GM12878 (cell line): ENCODE data around the gene MYH9. TPM values are rescaled to one million over a fixed set of nuclear protein-coding genes. Genes with fewer than 3 reads are reported as not detected.

Experiments
- ATAC-seq: fragments of 200-7000 bp; cut with Tn5 transposase; 3 replicates; pipeline ENCODE4 v1.9.1; 2020; ENCODE audit warnings: mild to moderate bottlenecking, moderate library complexity
- BruUV-seq: library from RNA; stranded (reverse); fragments of 400-500 nt; replicated peaks from 2 replicates; lab custom pipeline; 2021; lab: Mats Ljungman, UMichigan
- CTCF ChIA-PET: fragments of 300-600 bp; sonication (Branson Sonifier 250); formaldehyde crosslinking; extraction: SDS; loops from one replicate; lab custom pipeline; 2021; ENCODE audit warnings: inconsistent platforms; lab: Yijun Ruan, JAX
- POLR2A ChIA-PET: fragments of 350-600 bp; formaldehyde crosslinking; extraction: SDS; loops from one replicate; lab custom pipeline; 2021; ENCODE audit warnings: inconsistent platforms; lab: Charles Lee
- RAD21 ChIA-PET: fragments of 300-600 bp; sonication (Branson Sonifier 250); formaldehyde crosslinking; loops from one replicate; lab custom pipeline; 2023; ENCODE audit warnings: antibody characterized with exemption; ENCODE audit not compliant: unreplicated experiment; lab: Charles Lee
- SMC1A ChIA-PET: fragments of 300-600 bp; sonication (Branson Sonifier 250); formaldehyde crosslinking; loops from one replicate; lab custom pipeline; 2023; ENCODE audit not compliant: unreplicated experiment, uncharacterized antibody; lab: Charles Lee
- DNase-seq: peaks from one replicate; pipeline ENCODE4 v3.0.0-alpha.2; 2011; ENCODE audit warnings: low read depth, low spot score
- FAIRE-seq: peaks from 3 replicates; lab custom pipeline; 2011; peaks lifted over from hg19 to GRCh38; lab: Jason Lieb, UNC
- H2AFZ ChIP-seq: 2 replicates; pipeline ENCODE4 v1.6.0; 2011; ENCODE audit warnings: low read depth, low read length, control low read depth; ENCODE audit not compliant: control insufficient read depth
- H3K27ac ChIP-seq: 2 replicates; pipeline ENCODE4 v1.5.1; 2011; ENCODE audit warnings: control low read depth; ENCODE audit not compliant: control insufficient read depth, insufficient read depth
- H3K27me3 ChIP-seq, 2 experiments: replicated peaks in 1 of 2; 2 replicates each; pipeline versions ENCODE4 v1.6.0 to v1.6.1; 2011; ENCODE audit warnings: low read length in 1 of 2; ENCODE audit not compliant: control insufficient read depth in 2 of 2, insufficient read depth in 2 of 2
- H3K36me3 ChIP-seq, 2 experiments: 2 replicates each; pipeline ENCODE4 v1.5.1; 2011; ENCODE audit warnings: low read length in 1 of 2; ENCODE audit not compliant: control insufficient read depth in 2 of 2, insufficient read depth in 2 of 2
- H3K4me1 ChIP-seq: 2 replicates; pipeline ENCODE4 v1.6.1; 2011; ENCODE audit warnings: mild to moderate bottlenecking, low read length, moderate library complexity, mixed read lengths; ENCODE audit not compliant: control insufficient read depth, insufficient read depth
- H3K4me2 ChIP-seq: 2 replicates; pipeline ENCODE4 v1.6.0; 2011; ENCODE audit warnings: control low read depth; ENCODE audit not compliant: control insufficient read depth, insufficient read depth
- H3K4me3 ChIP-seq: fragments of 200-600 bp; sonication (generic); 2 replicates; pipeline ENCODE4 v1.5.1; 2016
- H3K79me2 ChIP-seq: 2 replicates; pipeline ENCODE4 v1.6.0; 2011; ENCODE audit warnings: low read length; ENCODE audit not compliant: control insufficient read depth, insufficient read depth
- H3K9ac ChIP-seq: 2 replicates; pipeline ENCODE4 v1.8.0; 2011; ENCODE audit warnings: low read length, control low read depth, mixed read lengths; ENCODE audit not compliant: control insufficient read depth, insufficient read depth
- H3K9me3 ChIP-seq: replicated peaks from 3 replicates; pipeline ENCODE4 v1.5.1; 2011; ENCODE audit warnings: mild to moderate bottlenecking, low read length; ENCODE audit not compliant: control insufficient read depth, insufficient read depth
- H4K20me1 ChIP-seq: 2 replicates; pipeline ENCODE4 v1.6.0; 2011; ENCODE audit not compliant: control insufficient read depth, insufficient read depth
- EED ChIP-seq: sonication (generic); IDR thresholded peaks from 2 replicates; pipeline ENCODE4 v1.6.1; 2016; ENCODE audit warnings: antibody characterized with exemption, low read depth
- ETV6 ChIP-seq, 2 experiments: fragments of 450-650 bp in 1 of 2; IDR thresholded peaks in 1 of 2; conservative IDR thresholded peaks in 1 of 2; 2 replicates each; pipeline ENCODE4 v1.6.1; 2014; ENCODE audit warnings: antibody characterized with exemption in 1 of 2, borderline replicate concordance in 1 of 2, low read depth in 1 of 2, mild to moderate bottlenecking in 1 of 2, moderate library complexity in 1 of 2
- HSF1 ChIP-seq: fragments of 150-350 bp; IDR thresholded peaks from 2 replicates; pipeline ENCODE4 v1.6.1; 2014; ENCODE audit warnings: mild to moderate bottlenecking, low read depth, low read length
- NR2C1 ChIP-seq: fragments of 450-650 bp; IDR thresholded peaks from 2 replicates; pipeline ENCODE4 v1.6.1; 2017; ENCODE audit warnings: antibody characterized with exemption, mild to moderate bottlenecking, moderate library complexity
- SP1 ChIP-seq: IDR thresholded peaks from one replicate; pipeline ENCODE4 v1.6.1; 2011; ENCODE audit warnings: low read depth, low read length
- SREBF2 ChIP-seq: IDR thresholded peaks from 2 replicates; pipeline ENCODE4 v1.6.1; 2012; ENCODE audit warnings: mild to moderate bottlenecking, low read length
- TCF7 ChIP-seq: IDR thresholded peaks from 2 replicates; pipeline ENCODE4 v1.6.1; 2014; ENCODE audit warnings: antibody characterized with exemption, borderline replicate concordance
- WGBS: methylation state at CpG from one replicate; pipeline ENCODE4 v1.1.6; 2016; ENCODE audit warnings: low lambda C conversion rate; ENCODE audit not compliant: insufficient replicate concordance, insufficient coverage; ENCODE audit errors: missing lambda C conversion rate; 5-methylcytosine and 5-hydroxymethylcytosine counted together
- in situ Hi-C: fragments of 300-500 bp; cut with MboI; formaldehyde crosslinking; loops from 9 replicates; pipeline ENCODE4 v1.14.3; 2018; ENCODE audit warnings: mixed read lengths
- intact Hi-C: fragments of 100-400 bp; cut with micrococcal nuclease; formaldehyde crosslinking; loops from one replicate; pipeline ENCODE4 v1.14.2; 2022; ENCODE audit not compliant: unreplicated experiment
- polyA plus RNA-seq, 11 experiments: library from polyadenylated mRNA; depleted of rRNA in 4 of 11; unstranded in 6 of 11; stranded (reverse) in 5 of 11; fragments of >200 nt; fragmentation: Nextera tagmentation in 4 of 11; fragmentation: Illumina TruSeq in 1 of 11; extraction: Ambion mirVana in 4 of 11; extraction: Trizol in 1 of 11; gene quantifications; 1 replicate in 1 of 11; 2 replicates in 10 of 11; pipeline versions ENCODE4 v1.2.1 to v1.2.3, GENCODE V29; 2011 to 2016; ENCODE audit warnings: inconsistent platforms in 2 of 11, missing spikeins in 2 of 11, low read depth in 1 of 11
- total RNA-seq, 4 experiments: library from RNA; depleted of rRNA in 3 of 4; stranded (reverse); fragments of >200 nt in 3 of 4; fragmentation: Illumina TruSeq in 1 of 4; extraction: Trizol in 1 of 4; gene quantifications; 2 replicates each; pipeline versions ENCODE4 v1.2.1 to v1.2.3, GENCODE V29; 2013 to 2021

The MYH9 gene
- total and polyA plus RNA-seq, 10 of the 15 experiments (the other 5 are each of a cell fraction or from before 2014, with no cell fraction given), result 5.1 to 525 (median 145) TPM

GRCh38 chr22:36253523-36254490 is 134.0 kb downstream of the MYH9 start:
- POLR2A ChIA-PET, result interaction anchor here (0.9 to 6.5 kb wide), 7 partner anchors 10 to 97 kb away, joined by 3 to 99 read pairs (median 4); partner anchors contain the start of gene APOL2
- TF ChIP-seq TCF7 (no peak), EED (no peak), ETV6 (conservative IDR thresholded peaks at IDR 0.05 in 1 of 2, IDR thresholded peaks at IDR 0.05 in 1 of 2; ENCODE audit: borderline replicate concordance in 1 of 2, low read depth in 1 of 2) (no peak), SP1 (no peak), HSF1 (no peak), SREBF2 (no peak), NR2C1 (peak; percentile 36; the same call in 1 of the 2 replicates)
- in situ Hi-C loops, result no loop called here
- CTCF ChIA-PET, result interaction anchor here (0.5 to 13.2 kb wide), 10 partner anchors 10 to 188 kb away, joined by 3 to 153 read pairs (median 4); partner anchors contain the start of gene APOL2
- H3K36me3 ChIP-seq, result peaks cover 0 to 9% of the 10 kb centered on the region in 2 experiments; a peak in 1 of 4 replicates
- TSS peak; percentile 71 for BruUV-seq
- no peak overlapping the region for H2AFZ ChIP-seq
- H3K79me2 ChIP-seq, result peaks cover 23% of the 10 kb centered on the region
- SMC1A ChIA-PET, result interaction anchor here (0.6 to 9.8 kb wide), 11 partner anchors 7 to 162 kb away, joined by 3 to 165 read pairs (median 3); partner anchors contain the start of gene APOL2
- H3K4me3 ChIP-seq, result peak overlapping the region; percentile 91
- H4K20me1 ChIP-seq, result no peaks in the 10 kb centered on the region
- no peak for FAIRE-seq
- DNase-seq, result no peak
- RAD21 ChIA-PET, result interaction anchor here (0.8 to 12.0 kb wide), 6 partner anchors 15 to 59 kb away, joined by 3 to 100 read pairs (median 4); partner anchors contain the start of gene APOL2
- WGBS, result 65% methylated on average over 7 of the region's 7 CpGs
- H3K4me1 ChIP-seq, result peaks cover 46% of the 10 kb centered on the region
- ATAC-seq, result peak; percentile 4; the same call in 1 of the 3 replicates
- H3K4me2 ChIP-seq, result peak overlapping the region; percentile 91
- no peaks in the 10 kb centered on the region for H3K27me3 ChIP-seq
- H3K9me3 ChIP-seq, result no peaks in the 10 kb centered on the region
- intact Hi-C loops, result no loop called here
- H3K27ac ChIP-seq, result peak overlapping the region; percentile 80
- peak overlapping the region; percentile 79 for H3K9ac ChIP-seq
